Colonic mucosa (tissue), 4 donors: ENCODE data around the gene ACACA. TPM values are rescaled to one million over a fixed set of nuclear protein-coding genes. Genes with fewer than 3 reads are reported as not detected.

Source experiments
- DNase-seq: peaks from one replicate; pipeline ENCODE4 v3.0.0-alpha.2; 2020
- H3K27ac ChIP-seq: fragments of 200-600 bp; one replicate; pipeline ENCODE4 v1.8.0; 2021
- H3K27me3 ChIP-seq: fragments of 200-600 bp; one replicate; pipeline ENCODE4 v1.8.0; 2021
- H3K36me3 ChIP-seq: fragments of 200-600 bp; one replicate; pipeline ENCODE4 v1.8.0; 2021
- H3K4me1 ChIP-seq: fragments of 200-600 bp; one replicate; pipeline ENCODE4 v1.8.0; 2021; ENCODE audit warnings: mild to moderate bottlenecking
- H3K4me3 ChIP-seq: fragments of 200-600 bp; one replicate; pipeline ENCODE4 v1.8.0; 2021
- H3K9ac ChIP-seq, 2 donors: one replicate each; pipeline ENCODE4 v1.7.0; 2013; ENCODE audit warnings: control low read depth in 2 of 2, low read depth in 2 of 2, low read length in 2 of 2
- H3K9me3 ChIP-seq: fragments of 200-600 bp; one replicate; pipeline ENCODE4 v1.8.0; 2021
- intact Hi-C: fragments of 100-400 bp; cut with DNase I; formaldehyde crosslinking; loops from one replicate; pipeline ENCODE4 v1.14.1; 2022
- total RNA-seq, 2 donors: library from RNA; stranded (reverse); fragmentation: NEBNext Ultra II Directional in 1 of 2; extraction: Animal tissue kit (Norgen Biotek cat#: 25700) in 1 of 2; gene quantifications; one replicate each; pipeline ENCODE4 v1.2.1, GENCODE V29; 2021
- TF ChIP-seq, protein P1 (sequence below): fragments of 200-600 bp; IDR thresholded peaks from one replicate; pipeline ENCODE4 v1.8.0; 2022; ENCODE audit warnings: antibody characterized with exemption, mild to moderate bottlenecking
- donor health status: healthy.
- donor health status: DM: no; HTN: no; CAD: no.
- donor health status: DM: no; HTN: no; CAD: no.

ACACA gene
- total RNA-seq, 2 donors from 2014 or later = 59.5 to 72.6 TPM

DNA sequence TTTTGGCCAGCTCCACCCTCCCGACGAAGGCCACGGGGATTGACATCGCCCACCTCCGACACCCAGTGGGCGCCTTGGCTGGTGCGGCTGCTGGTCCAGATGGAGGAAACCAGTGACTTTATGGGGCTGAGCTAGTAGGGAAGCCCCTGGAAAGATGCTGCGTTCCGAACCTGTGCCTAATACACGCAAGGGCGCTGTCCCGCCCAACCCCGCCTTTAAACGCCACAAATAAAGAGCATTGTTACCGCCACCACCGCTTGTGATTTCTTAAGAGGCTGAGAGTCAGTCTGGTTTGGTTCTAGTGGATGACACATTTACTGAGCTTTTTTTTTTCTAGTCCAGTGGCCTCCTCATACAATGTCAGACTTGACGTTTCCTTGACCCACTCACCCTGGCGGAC, 350.0 kb downstream of the ACACA start:
- H3K4me3 ChIP-seq = no peak overlapping the region
- peaks cover 3% of the 10 kb centered on the region for H3K36me3 ChIP-seq
- H3K27me3 ChIP-seq = no peaks in the 10 kb centered on the region
- no peaks in the 10 kb centered on the region for H3K4me1 ChIP-seq
- intact Hi-C loops = no loop called here
- no peak overlapping the region for H3K27ac ChIP-seq
- no peak for DNase-seq
- no peaks in the 10 kb centered on the region for H3K9me3 ChIP-seq
- no peak overlapping the region for H3K9ac ChIP-seq
- TF ChIP-seq, protein P1, sequence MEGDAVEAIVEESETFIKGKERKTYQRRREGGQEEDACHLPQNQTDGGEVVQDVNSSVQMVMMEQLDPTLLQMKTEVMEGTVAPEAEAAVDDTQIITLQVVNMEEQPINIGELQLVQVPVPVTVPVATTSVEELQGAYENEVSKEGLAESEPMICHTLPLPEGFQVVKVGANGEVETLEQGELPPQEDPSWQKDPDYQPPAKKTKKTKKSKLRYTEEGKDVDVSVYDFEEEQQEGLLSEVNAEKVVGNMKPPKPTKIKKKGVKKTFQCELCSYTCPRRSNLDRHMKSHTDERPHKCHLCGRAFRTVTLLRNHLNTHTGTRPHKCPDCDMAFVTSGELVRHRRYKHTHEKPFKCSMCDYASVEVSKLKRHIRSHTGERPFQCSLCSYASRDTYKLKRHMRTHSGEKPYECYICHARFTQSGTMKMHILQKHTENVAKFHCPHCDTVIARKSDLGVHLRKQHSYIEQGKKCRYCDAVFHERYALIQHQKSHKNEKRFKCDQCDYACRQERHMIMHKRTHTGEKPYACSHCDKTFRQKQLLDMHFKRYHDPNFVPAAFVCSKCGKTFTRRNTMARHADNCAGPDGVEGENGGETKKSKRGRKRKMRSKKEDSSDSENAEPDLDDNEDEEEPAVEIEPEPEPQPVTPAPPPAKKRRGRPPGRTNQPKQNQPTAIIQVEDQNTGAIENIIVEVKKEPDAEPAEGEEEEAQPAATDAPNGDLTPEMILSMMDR = no peak

DNA sequence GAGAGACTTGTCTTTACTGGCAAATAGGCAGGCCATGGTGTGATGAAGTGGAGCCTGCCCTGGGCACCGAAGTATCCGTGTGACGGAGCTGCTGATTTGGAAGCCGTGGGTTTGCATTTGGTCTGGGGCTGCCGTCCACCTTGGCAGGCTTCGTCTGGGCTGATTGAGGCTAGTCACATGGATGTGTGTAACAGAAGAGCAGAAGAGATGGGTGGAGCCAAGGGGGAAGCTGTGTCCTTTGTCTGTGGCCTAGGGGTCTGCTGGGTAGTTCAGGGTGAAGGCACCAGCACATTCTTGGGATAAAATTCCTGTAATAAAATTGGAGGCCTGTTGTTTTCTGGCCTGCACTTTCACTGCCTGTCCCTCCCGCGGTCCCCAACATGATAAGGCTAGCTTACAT, 351.7 kb downstream of the ACACA start:
- Histone ChIP-seq H3K4me1 (no peaks in the 10 kb centered on the region), H3K9ac (no peak overlapping the region), H3K27me3 (no peaks in the 10 kb centered on the region), H3K36me3 (peaks cover 3% of the 10 kb centered on the region), H3K9me3 (no peaks in the 10 kb centered on the region), H3K4me3 (no peak overlapping the region), H3K27ac (no peak overlapping the region)
- TF ChIP-seq, protein P1 = no peak
- DNase-seq = no peak
- intact Hi-C loops = no loop called here

DNA sequence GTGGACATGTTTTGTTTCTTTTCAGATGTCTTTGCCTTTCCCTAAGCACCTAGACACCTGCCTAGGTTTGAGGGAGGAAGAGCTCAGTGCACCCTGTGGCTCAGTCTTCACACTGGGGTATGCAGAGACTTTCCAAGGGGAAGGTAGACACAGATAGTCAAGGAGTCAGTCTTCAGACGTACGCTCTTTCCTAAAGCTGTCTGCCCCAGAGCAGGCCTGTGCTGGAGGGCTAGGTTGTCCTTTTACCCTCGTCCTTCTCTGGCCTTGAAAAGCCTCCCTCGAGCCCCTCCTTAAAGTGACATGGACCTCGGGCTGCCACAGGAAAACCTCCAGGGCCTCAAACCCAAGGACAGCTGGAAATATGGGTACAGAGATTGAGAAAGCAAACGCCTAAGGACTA, 354.2 kb downstream of the ACACA start:
- TF ChIP-seq, protein P1 = no peak
- Histone ChIP-seq H3K9ac (no peak overlapping the region), H3K4me3 (no peak overlapping the region), H3K27ac (no peak overlapping the region), H3K27me3 (no peaks in the 10 kb centered on the region), H3K4me1 (no peaks in the 10 kb centered on the region), H3K9me3 (no peaks in the 10 kb centered on the region), H3K36me3 (no peaks in the 10 kb centered on the region)
- intact Hi-C loops = no loop called here
- no peak for DNase-seq

DNA sequence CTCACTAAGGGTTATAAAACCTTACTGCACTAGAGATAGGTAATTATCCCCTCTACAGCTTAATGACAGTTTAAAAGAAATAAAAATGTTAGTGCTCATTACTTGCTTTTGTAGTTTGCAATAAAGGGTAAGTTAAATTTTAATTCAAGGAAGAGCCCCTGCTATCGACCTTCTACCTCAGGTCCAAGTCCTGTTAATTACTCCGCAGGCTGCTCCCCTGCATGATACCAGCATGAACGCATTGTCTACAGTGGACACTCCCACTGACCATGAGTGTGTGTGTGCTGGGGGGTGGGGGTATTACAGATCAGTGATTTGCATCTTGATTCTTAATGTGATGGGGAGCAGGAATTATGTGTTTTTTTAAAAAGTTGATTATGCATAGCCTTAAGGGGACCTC, 354.8 kb downstream of the ACACA start:
- intact Hi-C loops = no loop called here
- no peaks in the 10 kb centered on the region for H3K27me3 ChIP-seq
- H3K36me3 ChIP-seq = no peaks in the 10 kb centered on the region
- no peak overlapping the region for H3K4me3 ChIP-seq
- DNase-seq = peak; percentile 31
- no peak overlapping the region for H3K27ac ChIP-seq
- no peaks in the 10 kb centered on the region for H3K9me3 ChIP-seq
- H3K4me1 ChIP-seq = no peaks in the 10 kb centered on the region
- TF ChIP-seq, protein P1 = no peak
- H3K9ac ChIP-seq = no peak overlapping the region

DNA sequence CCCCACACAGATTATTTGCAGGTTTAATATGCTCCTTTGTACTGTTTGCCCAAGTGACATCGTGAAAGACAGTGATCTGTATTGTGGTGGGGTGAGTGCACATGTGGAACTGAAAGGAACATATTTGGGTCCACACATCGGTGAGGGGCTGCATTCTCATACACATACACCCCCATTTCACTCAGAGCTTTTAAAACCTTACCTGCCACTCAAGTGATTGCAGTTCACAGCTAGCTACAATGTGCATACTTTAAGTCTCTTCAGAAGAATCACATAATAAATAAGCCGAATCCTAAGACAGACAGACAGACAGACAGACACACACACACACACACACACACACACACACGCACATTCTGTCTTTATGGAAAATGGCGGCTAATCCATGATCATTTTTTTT, 355.3 kb downstream of the ACACA start:
- Histone ChIP-seq H3K4me3 (no peak overlapping the region), H3K27ac (no peak overlapping the region), H3K4me1 (no peaks in the 10 kb centered on the region), H3K9me3 (no peaks in the 10 kb centered on the region), H3K36me3 (no peaks in the 10 kb centered on the region), H3K9ac (peak overlapping the region in 1 of 2 donors; percentile 34), H3K27me3 (no peaks in the 10 kb centered on the region)
- TF ChIP-seq, protein P1 = no peak
- intact Hi-C loops = no loop called here
- no peak for DNase-seq

DNA sequence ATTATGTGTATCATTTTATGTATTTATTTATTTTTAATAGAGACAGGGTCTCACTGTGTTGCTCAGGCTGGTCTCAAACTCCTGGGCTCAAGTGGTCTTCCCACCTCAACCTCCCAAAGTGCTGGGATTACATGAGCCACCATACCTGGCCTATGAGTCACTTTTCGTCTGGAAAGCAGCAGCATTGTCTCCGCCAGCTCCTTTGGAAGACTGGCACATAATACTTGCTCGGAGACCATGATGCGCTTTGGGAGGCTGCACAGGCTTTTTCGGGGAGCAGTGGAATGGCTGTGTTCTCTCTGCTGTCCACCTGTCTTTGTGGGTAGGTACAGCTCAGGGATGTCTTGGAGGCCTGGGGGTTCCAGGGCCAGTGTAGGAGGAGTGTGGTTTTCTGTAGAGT, 355.7 kb downstream of the ACACA start:
- Histone ChIP-seq H3K4me1 (no peaks in the 10 kb centered on the region), H3K9me3 (no peaks in the 10 kb centered on the region), H3K27me3 (no peaks in the 10 kb centered on the region), H3K27ac (no peak overlapping the region), H3K4me3 (no peak overlapping the region), H3K36me3 (no peaks in the 10 kb centered on the region), H3K9ac (peak overlapping the region in 1 of 2 donors; percentile 34)
- intact Hi-C loops = no loop called here
- no peak for DNase-seq
- TF ChIP-seq, protein P1 = no peak
